Measurements from ENCODE around the gene MON1B.
"Not testable (repeated sequence)": the region's sequence is repeated elsewhere in the genome, so short reads cannot be mapped to it uniquely, and the experiment has no call there.

MON1B gene

DNA sequence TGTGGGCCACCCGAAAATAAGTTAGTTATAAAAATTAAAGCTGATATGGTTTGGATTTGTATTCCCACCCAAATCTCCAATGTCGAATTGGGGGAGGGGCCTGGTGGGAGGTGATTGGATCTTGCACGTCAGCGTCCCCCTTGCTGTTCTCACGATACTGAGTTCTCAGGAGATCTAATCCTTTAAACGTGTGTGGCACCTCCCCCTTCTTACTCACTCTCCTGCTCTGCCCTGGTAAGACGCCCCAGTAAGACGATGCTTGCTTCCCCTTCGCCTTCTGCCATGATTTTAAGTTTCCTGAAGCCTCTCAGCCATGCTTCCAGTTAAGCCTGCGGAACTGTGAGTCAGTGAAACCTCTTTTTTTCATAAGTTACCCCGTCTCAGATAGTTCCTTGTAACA, 43.6 kb downstream of the MON1B start:
- DNase-seq (ENCODE audit: insufficient read length, low spot score) (no peak), FAIRE-seq (no peak)

GRCh38 chr16:77236063-77236511, 45.1 kb downstream of the MON1B start:
- DNase-seq (ENCODE audit: insufficient read length, low spot score) (peak; percentile 81), FAIRE-seq (peak; percentile 86)

DNA sequence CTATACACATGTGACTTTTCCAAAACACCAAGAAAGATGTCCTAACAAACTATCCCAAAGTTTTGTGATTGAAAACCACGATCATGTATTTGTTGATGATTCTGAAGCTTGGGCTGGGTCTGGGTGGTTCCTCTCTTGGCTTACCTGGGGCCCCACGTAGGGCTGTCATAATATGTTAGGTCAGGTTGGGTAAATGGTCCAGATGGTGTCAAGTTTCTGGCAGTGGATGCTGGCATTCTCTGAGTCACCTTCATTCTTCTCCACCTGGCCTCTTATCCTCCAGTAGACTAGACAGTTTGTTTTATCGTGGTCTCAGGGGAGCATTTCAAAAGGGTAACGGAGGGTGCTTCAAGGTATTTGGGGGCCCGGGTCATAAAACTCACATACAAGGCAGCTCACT, 47.6 kb downstream of the MON1B start:
- no peak for FAIRE-seq

GRCh38 chr16:77242471-77242870, 51.5 kb downstream of the MON1B start:
- FAIRE-seq; DNase-seq (ENCODE audit: insufficient read length, low spot score): not testable (repeated sequence)

More for the DNA sequence above, 47.6 kb downstream of the MON1B start:
- no peak for DNase-seq (ENCODE audit: insufficient read length, low spot score)

DNA sequence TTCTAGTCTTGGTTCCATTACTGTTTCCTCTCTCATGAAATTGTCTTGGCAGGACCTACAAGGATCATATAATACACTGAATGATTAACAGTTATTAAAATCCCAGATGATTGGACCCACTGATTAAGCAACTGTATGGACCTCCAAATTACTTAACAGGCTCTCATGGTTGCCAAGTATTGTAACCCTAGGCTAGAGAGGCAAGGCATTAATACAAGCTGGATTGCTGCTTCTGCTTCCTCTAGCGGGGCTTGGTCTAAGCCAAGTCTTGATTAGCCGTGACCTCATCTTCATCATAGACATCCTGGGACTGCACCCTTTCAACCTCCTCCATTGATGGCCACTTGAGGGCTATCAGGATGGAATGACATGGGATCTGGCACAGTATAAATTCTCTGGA, 55.2 kb downstream of the MON1B start:
- no peak for FAIRE-seq

GRCh38 chr16:77250400-77250799, 59.4 kb downstream of the MON1B start:
- no peak for DNase-seq (ENCODE audit: insufficient read length, low spot score)

More for the DNA sequence above, 55.2 kb downstream of the MON1B start:
- no peak for DNase-seq (ENCODE audit: insufficient read length, low spot score)

More at GRCh38 chr16:77250400-77250799, 59.4 kb downstream of the MON1B start:
- peak; percentile 20 for FAIRE-seq

Measured in HTR-8/SVneo (cell line).